ENCODE measurements around the gene PCYOX1L.

PCYOX1L gene

DNA sequence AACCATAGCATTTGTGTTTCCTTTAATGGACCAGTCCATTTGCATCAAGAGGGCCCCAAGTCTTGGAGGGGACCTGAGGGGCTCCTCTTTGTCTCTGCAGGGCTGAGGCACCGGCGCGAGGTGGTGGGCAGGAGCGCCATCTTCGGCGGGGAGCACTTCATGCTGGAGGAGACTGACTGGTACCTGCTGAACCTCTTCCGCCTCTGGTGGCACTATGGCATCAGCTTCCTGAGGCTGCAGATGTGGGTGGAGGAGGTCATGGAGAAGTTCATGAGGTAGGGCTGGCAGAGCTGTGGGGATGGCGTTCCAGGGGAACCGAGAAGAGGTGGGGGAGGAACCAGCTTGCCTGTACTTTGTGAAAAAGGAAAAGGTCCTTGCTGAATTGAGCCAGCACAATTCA is 6.1 kb downstream of the PCYOX1L start:
- in situ Hi-C loops (cut with HindIII; ENCODE audit: low pct_unique_long_range_greater_than_20kb, low sequenced_read_pairs), result no loop called here
- DNase-seq (ENCODE audit: low read depth in 1 of 2, low spot score in 1 of 2), result no peak
- no peak for TF ChIP-seq JUND (IDR thresholded peaks at IDR 0.05; ENCODE audit: low read depth)

DNA sequence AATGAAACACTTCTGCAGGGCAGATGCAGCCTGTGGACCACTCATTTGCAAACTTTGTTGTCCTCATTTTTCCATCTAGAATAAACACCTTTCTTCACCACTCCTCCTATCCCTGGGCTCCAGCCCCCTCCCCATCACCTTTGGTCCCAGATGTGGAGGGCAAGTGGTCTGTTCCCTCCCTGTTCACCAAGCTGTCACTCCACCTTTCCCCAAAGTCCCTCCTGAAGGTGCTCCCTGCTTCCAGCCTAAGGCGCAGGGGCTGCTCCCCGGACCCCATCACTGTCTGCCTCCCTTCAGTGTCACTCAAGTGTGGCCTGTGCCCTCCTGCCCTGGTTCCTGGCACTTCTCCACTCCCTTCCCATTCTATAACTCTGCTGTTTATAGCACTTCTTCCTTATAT is 6.9 kb downstream of the PCYOX1L start:
- no peak for TF ChIP-seq JUND (IDR thresholded peaks at IDR 0.05; ENCODE audit: low read depth)
- in situ Hi-C loops (cut with HindIII; ENCODE audit: low pct_unique_long_range_greater_than_20kb, low sequenced_read_pairs), result no loop called here
- no peak for DNase-seq (ENCODE audit: low read depth in 1 of 2, low spot score in 1 of 2)

DNA sequence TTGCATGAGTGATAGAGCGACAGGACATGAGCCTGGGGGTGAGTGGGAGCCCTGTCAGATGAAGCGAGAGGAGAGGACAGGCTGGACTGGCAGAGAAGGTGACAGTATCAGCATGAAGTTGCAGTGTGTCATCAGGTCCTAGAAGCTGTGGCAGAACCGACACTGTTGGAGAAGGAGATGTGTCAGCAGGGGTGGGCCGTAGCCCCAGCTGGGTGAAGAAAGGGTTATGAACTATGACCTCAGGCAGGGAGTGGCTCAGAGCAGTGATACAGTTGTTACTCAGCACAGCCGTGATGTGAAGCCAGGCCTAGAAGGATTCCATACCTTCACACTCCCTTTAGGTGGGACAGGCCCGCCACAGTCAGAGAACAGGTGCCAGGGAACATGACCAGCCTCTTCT is 7.6 kb downstream of the PCYOX1L start:
- in situ Hi-C loops (cut with HindIII; ENCODE audit: low pct_unique_long_range_greater_than_20kb, low sequenced_read_pairs), result no loop called here
- no peak for TF ChIP-seq JUND (IDR thresholded peaks at IDR 0.05; ENCODE audit: low read depth)

DNA sequence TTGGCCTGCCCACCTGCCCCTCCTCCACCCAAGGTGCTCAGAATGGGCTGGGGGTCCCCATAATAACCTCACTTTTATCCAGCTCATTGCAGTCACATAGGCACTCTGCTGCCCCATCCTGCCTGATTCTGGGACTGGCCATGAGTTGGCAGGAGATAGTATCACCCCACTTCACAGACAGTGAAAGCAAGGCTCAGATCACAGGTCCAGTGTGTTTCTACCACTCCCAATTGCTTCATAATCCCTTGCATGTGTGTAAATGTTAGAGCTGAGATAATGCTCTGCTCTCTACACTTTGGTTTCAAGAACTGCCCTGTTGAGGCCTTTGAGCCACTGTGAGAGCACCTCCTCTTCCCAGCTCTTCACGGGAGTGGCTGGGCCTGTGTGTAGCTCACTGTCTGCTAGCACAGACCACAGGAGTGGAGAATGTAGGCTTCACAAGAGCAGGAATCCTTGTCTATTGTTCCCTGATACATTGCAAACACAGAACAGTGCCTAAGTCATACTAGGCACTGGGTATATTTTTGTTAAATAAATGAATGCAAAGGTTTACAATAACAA is 8.4 kb downstream of the PCYOX1L start:
- no peak for TF ChIP-seq JUND (IDR thresholded peaks at IDR 0.05; ENCODE audit: low read depth)
- in situ Hi-C loops (cut with HindIII; ENCODE audit: low pct_unique_long_range_greater_than_20kb, low sequenced_read_pairs), result no loop called here
- DNase-seq (ENCODE audit: low read depth in 1 of 2, low spot score in 1 of 2), result no peak

More for the DNA sequence above, 7.6 kb downstream of the PCYOX1L start:
- no peak for DNase-seq (ENCODE audit: low read depth in 1 of 2, low spot score in 1 of 2)

DNA sequence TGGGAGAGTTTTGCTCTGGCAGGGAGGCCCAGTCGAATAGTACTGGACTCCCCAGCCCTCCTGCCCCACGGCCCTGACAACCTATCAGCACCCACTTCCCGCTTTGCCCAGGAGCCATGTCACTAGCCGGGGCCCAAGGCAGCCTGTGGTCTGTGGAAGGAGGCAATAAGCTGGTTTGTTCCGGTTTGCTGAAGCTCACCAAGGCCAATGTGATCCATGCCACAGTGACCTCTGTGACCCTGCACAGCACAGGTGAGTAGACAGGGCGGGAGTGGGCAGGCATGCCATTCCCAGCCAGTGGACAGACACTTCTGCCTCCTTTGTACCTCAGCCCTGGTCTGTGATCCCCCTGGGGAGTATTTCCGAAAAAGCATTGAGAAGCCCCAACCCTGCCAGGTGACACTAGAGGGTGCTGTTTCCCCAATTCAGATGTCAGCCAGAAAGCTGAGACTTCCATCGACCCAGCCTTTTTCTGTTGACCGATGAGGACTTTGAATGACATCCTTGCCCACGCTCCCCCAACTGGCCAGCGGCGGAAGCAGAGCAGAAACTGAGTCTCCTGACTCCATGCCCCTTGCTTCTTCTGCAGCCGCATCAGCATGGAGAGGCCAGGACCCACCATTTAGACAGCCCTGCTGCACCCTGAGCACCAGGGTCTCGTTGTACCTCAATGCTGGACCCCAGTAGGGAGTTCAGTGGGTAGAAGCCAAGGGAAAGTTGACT is 9.6 kb downstream of the PCYOX1L start:
- peak; percentile 84 to 86 for DNase-seq (ENCODE audit: low read depth in 1 of 2, low spot score in 1 of 2)
- in situ Hi-C loops (cut with HindIII; ENCODE audit: low pct_unique_long_range_greater_than_20kb, low sequenced_read_pairs), result no loop called here

DNA sequence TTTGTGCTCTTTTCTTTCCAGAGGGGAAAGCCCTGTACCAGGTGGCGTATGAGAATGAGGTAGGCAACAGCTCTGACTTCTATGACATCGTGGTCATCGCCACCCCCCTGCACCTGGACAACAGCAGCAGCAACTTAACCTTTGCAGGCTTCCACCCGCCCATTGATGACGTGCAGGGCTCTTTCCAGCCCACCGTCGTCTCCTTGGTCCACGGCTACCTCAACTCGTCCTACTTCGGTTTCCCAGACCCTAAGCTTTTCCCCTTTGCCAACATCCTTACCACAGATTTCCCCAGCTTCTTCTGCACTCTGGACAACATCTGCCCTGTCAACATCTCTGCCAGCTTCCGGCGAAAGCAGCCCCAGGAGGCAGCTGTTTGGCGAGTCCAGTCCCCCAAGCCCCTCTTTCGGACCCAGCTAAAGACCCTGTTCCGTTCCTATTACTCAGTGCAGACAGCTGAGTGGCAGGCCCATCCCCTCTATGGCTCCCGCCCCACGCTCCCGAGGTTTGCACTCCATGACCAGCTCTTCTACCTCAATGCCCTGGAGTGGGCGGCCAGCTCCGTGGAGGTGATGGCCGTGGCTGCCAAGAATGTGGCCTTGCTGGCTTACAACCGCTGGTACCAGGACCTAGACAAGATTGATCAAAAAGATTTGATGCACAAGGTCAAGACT is 10.3 kb downstream of the PCYOX1L start:
- no peak for TF ChIP-seq JUND (IDR thresholded peaks at IDR 0.05; ENCODE audit: low read depth)
- DNase-seq (ENCODE audit: low read depth in 1 of 2, low spot score in 1 of 2), result no peak
- in situ Hi-C loops (cut with HindIII; ENCODE audit: low pct_unique_long_range_greater_than_20kb, low sequenced_read_pairs), result no loop called here

More for the DNA sequence above, 9.6 kb downstream of the PCYOX1L start:
- no peak for TF ChIP-seq JUND (IDR thresholded peaks at IDR 0.05; ENCODE audit: low read depth)

DNA sequence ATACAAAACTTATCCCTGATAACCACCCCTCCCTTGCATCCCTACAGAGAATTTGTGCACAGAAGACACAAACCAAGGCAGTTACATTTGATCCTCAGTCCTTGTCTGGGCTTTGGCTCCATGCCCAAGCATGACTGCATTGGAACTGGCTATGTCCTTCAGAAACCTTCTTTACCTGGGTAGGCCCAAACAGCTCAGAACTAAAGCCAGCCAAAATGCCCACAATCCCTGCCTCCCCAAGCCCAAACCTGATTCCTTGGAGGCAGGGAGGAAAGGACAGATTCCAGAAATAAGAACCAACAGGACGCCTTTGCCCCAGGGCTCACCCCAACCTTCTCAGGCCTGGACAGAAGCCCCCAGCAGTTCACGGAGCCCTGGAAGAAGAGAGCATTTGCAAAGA is 13.0 kb downstream of the PCYOX1L start:
- in situ Hi-C loops (cut with HindIII; ENCODE audit: low pct_unique_long_range_greater_than_20kb, low sequenced_read_pairs), result no loop called here
- no peak for TF ChIP-seq JUND (IDR thresholded peaks at IDR 0.05; ENCODE audit: low read depth)
- DNase-seq (ENCODE audit: low read depth in 1 of 2, low spot score in 1 of 2), result no peak

DNA sequence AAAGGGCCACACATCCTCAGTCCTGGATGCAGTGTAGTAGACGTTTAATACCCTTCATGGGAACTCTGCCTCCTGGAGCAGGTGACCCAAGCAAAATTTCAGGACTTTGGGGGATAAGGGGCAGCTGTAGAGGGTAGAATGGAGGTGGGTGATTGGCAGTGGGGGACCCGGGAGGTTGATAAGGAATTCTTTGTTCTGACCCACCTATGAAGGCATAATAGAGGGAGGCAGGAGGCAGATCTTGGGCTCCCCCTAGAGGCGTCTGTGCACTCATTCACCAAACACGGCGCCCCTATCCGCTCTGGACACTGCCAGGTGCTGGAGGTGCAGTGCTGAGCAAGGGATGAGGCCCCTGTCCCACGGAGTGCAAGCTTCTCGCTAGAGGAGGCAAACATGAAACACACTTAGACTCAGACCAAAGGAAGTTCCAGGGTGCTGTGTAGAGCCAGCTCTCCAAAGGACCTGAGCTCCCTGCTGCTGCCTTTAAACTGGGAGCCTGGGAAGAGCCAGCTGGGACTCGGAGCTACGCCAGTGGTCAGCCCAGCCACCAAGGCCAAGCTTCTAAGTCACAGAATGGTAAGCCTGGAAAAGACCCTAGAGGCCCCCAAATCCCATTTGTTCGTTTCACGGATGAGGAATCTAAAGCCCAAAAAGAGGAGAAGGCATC is 13.6 kb downstream of the PCYOX1L start:
- peak; percentile 75 to 79 for DNase-seq (ENCODE audit: low read depth in 1 of 2, low spot score in 1 of 2)
- TF ChIP-seq JUND (IDR thresholded peaks at IDR 0.05; ENCODE audit: low read depth), result no peak
- in situ Hi-C loops (cut with HindIII; ENCODE audit: low pct_unique_long_range_greater_than_20kb, low sequenced_read_pairs), result no loop called here

DNA sequence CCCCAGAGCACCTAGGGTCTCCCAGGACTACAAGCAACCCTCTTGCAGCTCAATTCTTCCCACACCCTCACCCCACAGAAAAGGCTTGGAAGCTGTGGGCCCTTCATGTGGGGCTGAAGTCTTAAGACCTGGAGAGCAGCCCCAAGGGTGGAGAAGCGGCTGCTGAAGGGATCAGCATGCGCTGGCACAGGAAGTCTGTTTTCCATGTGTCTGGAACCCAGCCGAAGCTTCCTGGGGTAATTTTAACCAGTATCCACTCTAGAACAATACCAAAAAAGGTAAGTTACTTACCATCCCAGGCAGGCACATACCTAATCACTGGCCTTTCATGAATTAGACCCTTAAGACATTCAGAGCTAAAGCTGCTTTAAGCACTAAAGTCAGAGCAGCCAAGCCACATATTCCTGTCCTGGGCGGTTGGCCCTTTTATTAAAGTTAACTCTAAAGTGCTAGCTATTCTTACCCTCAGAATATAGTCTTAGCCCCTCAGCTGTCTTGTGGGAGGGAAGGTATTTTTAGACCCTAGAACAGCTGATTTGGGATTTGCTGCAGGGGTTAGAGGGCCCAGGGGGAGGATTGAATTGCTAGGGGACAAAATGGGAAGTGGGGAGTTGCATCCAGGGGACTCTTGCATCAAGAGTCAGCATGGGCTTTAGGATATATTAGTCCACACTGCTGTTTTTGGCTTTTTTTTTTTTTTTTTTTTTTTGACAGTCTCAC is 14.4 kb downstream of the PCYOX1L start:
- in situ Hi-C loops (cut with HindIII; ENCODE audit: low pct_unique_long_range_greater_than_20kb, low sequenced_read_pairs), result no loop called here
- no peak for DNase-seq (ENCODE audit: low read depth in 1 of 2, low spot score in 1 of 2)
- TF ChIP-seq JUND (IDR thresholded peaks at IDR 0.05; ENCODE audit: low read depth), result no peak

DNA sequence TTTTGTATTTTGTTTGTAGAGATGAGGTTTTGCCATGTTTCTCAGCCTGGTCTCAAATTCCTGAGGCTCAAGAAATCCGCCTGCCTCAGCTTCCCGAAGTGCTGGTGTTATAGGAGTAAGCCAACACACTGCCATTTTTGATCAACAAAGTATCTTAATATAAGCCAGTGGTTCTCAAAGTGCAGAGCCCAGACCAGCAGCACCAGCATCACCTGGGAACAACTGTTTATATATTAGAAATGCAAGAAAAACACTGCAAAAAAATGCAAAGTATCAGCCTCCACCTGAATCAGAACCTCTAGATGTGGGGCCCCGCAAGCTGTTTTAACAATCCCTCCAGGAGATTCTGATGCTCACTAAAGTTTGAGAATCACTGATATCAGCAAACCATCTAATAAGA is 15.1 kb downstream of the PCYOX1L start:
- in situ Hi-C loops (cut with HindIII; ENCODE audit: low pct_unique_long_range_greater_than_20kb, low sequenced_read_pairs), result no loop called here
- TF ChIP-seq JUND (IDR thresholded peaks at IDR 0.05; ENCODE audit: low read depth), result no peak
- DNase-seq (ENCODE audit: low read depth in 1 of 2, low spot score in 1 of 2), result no peak

DNA sequence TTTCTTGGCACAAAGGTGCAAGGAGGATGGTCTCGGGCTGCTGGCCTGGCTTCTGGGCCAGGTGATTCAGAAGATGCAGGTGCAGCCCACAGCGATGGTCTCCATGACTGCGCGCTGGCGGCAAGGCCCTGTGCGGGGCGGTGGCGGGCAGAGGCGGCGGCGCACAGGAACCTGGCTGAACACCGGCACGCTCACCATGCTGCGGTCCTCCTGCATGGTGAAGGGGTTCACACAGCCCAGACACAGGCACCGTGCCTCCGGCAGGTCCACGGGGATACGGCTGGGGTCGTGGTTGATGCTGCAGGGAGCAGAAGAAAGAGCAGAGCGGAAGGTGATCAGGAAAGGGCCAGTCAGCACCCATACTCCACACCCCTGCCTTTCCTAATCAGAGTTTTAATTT is 16.5 kb downstream of the PCYOX1L start:
- TF ChIP-seq JUND (IDR thresholded peaks at IDR 0.05; ENCODE audit: low read depth), result no peak
- DNase-seq (ENCODE audit: low read depth in 1 of 2, low spot score in 1 of 2), result no peak
- in situ Hi-C loops (cut with HindIII; ENCODE audit: low pct_unique_long_range_greater_than_20kb, low sequenced_read_pairs), result no loop called here

DNA sequence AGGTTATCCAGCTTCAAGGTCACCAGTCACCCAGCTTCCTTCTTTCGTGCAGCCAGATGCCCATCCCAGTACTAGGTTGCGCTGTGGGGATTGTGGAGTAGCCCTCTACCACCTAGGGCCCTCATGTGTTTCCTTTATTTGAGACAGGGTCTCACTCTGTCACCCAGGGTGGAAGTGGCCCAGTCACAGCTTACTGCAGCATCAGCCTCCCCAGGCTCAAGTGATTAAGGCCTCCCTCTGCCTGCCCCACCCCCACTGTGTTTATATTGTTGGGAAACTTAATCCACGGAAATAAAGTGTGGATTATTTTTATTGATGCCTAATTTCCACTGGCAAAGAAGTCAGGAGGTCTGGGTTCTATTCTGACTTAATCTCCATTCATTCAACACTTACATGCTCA is 17.0 kb downstream of the PCYOX1L start:
- TF ChIP-seq JUND (IDR thresholded peaks at IDR 0.05; ENCODE audit: low read depth), result no peak
- no peak for DNase-seq (ENCODE audit: low read depth in 1 of 2, low spot score in 1 of 2)
- in situ Hi-C loops (cut with HindIII; ENCODE audit: low pct_unique_long_range_greater_than_20kb, low sequenced_read_pairs), result no loop called here

Data from T47D (cell line).